RCC 7860 (cell line): ENCODE measurements around the gene TSNAX.
"Not testable (repeated sequence)": the region's sequence is repeated elsewhere in the genome, so short reads cannot be mapped to it uniquely, and the experiment has no call there.

Source experiments
- DNase-seq: peaks from one replicate; pipeline ENCODE4 v3.0.0-alpha.2; 2015; ENCODE audit warnings: low spot score
- FAIRE-seq: peaks from 2 replicates; lab custom pipeline; 2012; peaks lifted over from hg19 to GRCh38; lab: Jason Lieb, UNC

TSNAX gene

GRCh38 chr1:231528172-231529029 is at the start of gene TSNAX:
TSS of gene TSNAX (plus strand) at chr1:231528669. CDS start at chr1:231528811, 142 bp downstream.
- FAIRE-seq (peak; percentile 71), DNase-seq (peak; percentile 82)

GRCh38 chr1:231478811-231479210 is 49.7 kb upstream of the TSNAX start:
- no peak for DNase-seq
- no peak for FAIRE-seq

GRCh38 chr1:231480008-231480407 is 48.5 kb upstream of the TSNAX start:
- FAIRE-seq (no peak), DNase-seq (no peak)

- no peak for DNase-seq
- FAIRE-seq: no peak
These were observed 47.2 kb upstream of the TSNAX start for GRCh38 chr1:231481289-231481688.

- no peak for FAIRE-seq
These were observed 43.3 kb upstream of the TSNAX start for GRCh38 chr1:231485029-231485784.

GRCh38 chr1:231487019-231487418 is 41.5 kb upstream of the TSNAX start:
- DNase-seq: no peak
- FAIRE-seq: no peak

More at GRCh38 chr1:231485029-231485784, 43.3 kb upstream of the TSNAX start:
- no peak for DNase-seq

- DNase-seq (no peak), FAIRE-seq (no peak)
These were observed 40.6 kb upstream of the TSNAX start for GRCh38 chr1:231487910-231488309.

GRCh38 chr1:231493421-231494185 is 34.9 kb upstream of the TSNAX start:
- FAIRE-seq (no peak), DNase-seq (no peak)

- FAIRE-seq (no peak), DNase-seq (no peak)
These were observed 33.9 kb upstream of the TSNAX start for GRCh38 chr1:231494439-231495110.

- DNase-seq: no peak
- no peak for FAIRE-seq
These were observed 30.8 kb upstream of the TSNAX start for GRCh38 chr1:231497629-231498152.

- DNase-seq: no peak
- no peak for FAIRE-seq
These were observed 29.2 kb upstream of the TSNAX start for GRCh38 chr1:231499148-231499763.

GRCh38 chr1:231500666-231501065 is 27.8 kb upstream of the TSNAX start:
- FAIRE-seq (no peak), DNase-seq (no peak)

- FAIRE-seq, DNase-seq: not testable (repeated sequence)
These were observed 25.3 kb upstream of the TSNAX start for GRCh38 chr1:231503168-231503567.

- DNase-seq (no peak), FAIRE-seq (no peak)
These were observed 20.8 kb upstream of the TSNAX start for GRCh38 chr1:231507476-231508355.

GRCh38 chr1:231508497-231508896 is 20.0 kb upstream of the TSNAX start:
- DNase-seq (no peak), FAIRE-seq (no peak)

- DNase-seq: no peak
- no peak for FAIRE-seq
These were observed 19.5 kb upstream of the TSNAX start for GRCh38 chr1:231508941-231509340.

- peak; percentile 96 for DNase-seq
- peak; percentile 99 for FAIRE-seq
These were observed 16.2 kb upstream of the TSNAX start for GRCh38 chr1:231512147-231512698.

GRCh38 chr1:231515748-231516147 is 12.7 kb upstream of the TSNAX start:
- DNase-seq: no peak
- FAIRE-seq: no peak

- DNase-seq (no peak), FAIRE-seq (no peak)
These were observed 11.4 kb upstream of the TSNAX start for GRCh38 chr1:231517076-231517475.
